ENCODE measurements around the gene CD72. TPM values are rescaled to one million over a fixed set of nuclear protein-coding genes. Genes with fewer than 3 reads are reported as not detected.

The CD72 gene
- polyA plus RNA-seq (ENCODE audit: insufficient read length in 4 of 4): 1 to 10 TPM; 2.4 to 3.4 (median 2.9) TPM

GRCh38 chr9:35618325-35618727 lies at the start of gene CD72:
CD72 (minus strand) TSS chr9:35618413; CDS start chr9:35618303, 110 bp downstream.
- no peak for DNase-seq (ENCODE audit: low read depth in 4 of 4, low spot score in 2 of 4)

GRCh38 chr9:35667939-35668338 lies 49.7 kb upstream of the CD72 start:
- no peak for DNase-seq (ENCODE audit: low read depth in 4 of 4, low spot score in 2 of 4)

- DNase-seq (ENCODE audit: low read depth in 4 of 4, low spot score in 2 of 4): no peak
Observed at GRCh38 chr9:35666549-35666948, 48.3 kb upstream of the CD72 start.

GRCh38 chr9:35666045-35666444 lies 47.8 kb upstream of the CD72 start:
- DNase-seq (ENCODE audit: low read depth in 4 of 4, low spot score in 2 of 4): no peak

GRCh38 chr9:35665471-35665818 lies 47.2 kb upstream of the CD72 start:
- no peak for DNase-seq (ENCODE audit: low read depth in 4 of 4, low spot score in 2 of 4)

GRCh38 chr9:35664531-35665470 lies 46.6 kb upstream of the CD72 start, which contains the start of gene ARHGEF39:
ARHGEF39 (minus strand) TSS chr9:35665195; CDS start chr9:35665169, 26 bp downstream.
- DNase-seq (ENCODE audit: low read depth in 4 of 4, low spot score in 2 of 4): peak in 2 of 4 donors; percentile 65 to 79

GRCh38 chr9:35662437-35662836 lies 44.2 kb upstream of the CD72 start:
- DNase-seq (ENCODE audit: low read depth in 4 of 4, low spot score in 2 of 4): no peak

- no peak for DNase-seq (ENCODE audit: low read depth in 4 of 4, low spot score in 2 of 4)
Observed at GRCh38 chr9:35661756-35662350, 43.6 kb upstream of the CD72 start.

- DNase-seq (ENCODE audit: low read depth in 4 of 4, low spot score in 2 of 4): no peak
Observed at GRCh38 chr9:35660966-35661415, 42.8 kb upstream of the CD72 start.

GRCh38 chr9:35659340-35659739 lies 41.1 kb upstream of the CD72 start:
- DNase-seq (ENCODE audit: low read depth in 4 of 4, low spot score in 2 of 4): no peak

GRCh38 chr9:35658968-35659220 lies 40.7 kb upstream of the CD72 start:
- no peak for DNase-seq (ENCODE audit: low read depth in 4 of 4, low spot score in 2 of 4)

GRCh38 chr9:35658137-35658967 lies 40.1 kb upstream of the CD72 start, which contains the start of gene CCDC107:
CCDC107 (plus strand) TSS chr9:35658292; CDS start chr9:35658380, 88 bp downstream.
- peak; percentile 64 to 98 (median 85) for DNase-seq (ENCODE audit: low read depth in 4 of 4, low spot score in 2 of 4)

- peak; percentile 96 to 99 (median 97) for DNase-seq (ENCODE audit: low read depth in 4 of 4, low spot score in 2 of 4)
Observed at GRCh38 chr9:35657546-35658136, 39.4 kb upstream of the CD72 start, which contains the start of gene RMRP. RMRP (minus strand) TSS chr9:35658019.

GRCh38 chr9:35656831-35657545 lies 38.8 kb upstream of the CD72 start:
- DNase-seq (ENCODE audit: low read depth in 4 of 4, low spot score in 2 of 4): no peak

GRCh38 chr9:35656348-35656747 lies 38.1 kb upstream of the CD72 start:
- no peak for DNase-seq (ENCODE audit: low read depth in 4 of 4, low spot score in 2 of 4)

GRCh38 chr9:35653611-35654010 lies 35.4 kb upstream of the CD72 start:
- DNase-seq (ENCODE audit: low read depth in 4 of 4, low spot score in 2 of 4): no peak

GRCh38 chr9:35652829-35653209 lies 34.6 kb upstream of the CD72 start:
- DNase-seq (ENCODE audit: low read depth in 4 of 4, low spot score in 2 of 4): no peak

- no peak for DNase-seq (ENCODE audit: low read depth in 4 of 4, low spot score in 2 of 4)
Observed at GRCh38 chr9:35651956-35652828, 34.0 kb upstream of the CD72 start.

Measured in left renal cortex interstitium (tissue), 4 donors.